H1 (cell line): ENCODE data around the gene MYL6B. TPM values are rescaled to one million over a fixed set of nuclear protein-coding genes. Genes with fewer than 3 reads are reported as not detected.

Source experiments
- BACH1 ChIP-seq: IDR thresholded peaks from 2 replicates; pipeline ENCODE4 v1.6.1; 2012; ENCODE audit warnings: low read length, improper control_type of control experiment
- CREB1 ChIP-seq: IDR thresholded peaks from 2 replicates; pipeline ENCODE4 v1.6.1; 2012; ENCODE audit warnings: inconsistent platforms
- CTCF ChIP-seq, 3 experiments: IDR thresholded peaks; 1 replicate in 2 of 3; 2 replicates in 1 of 3; pipeline versions ENCODE4 v1.5.1 to v1.6.1; 2011; ENCODE audit warnings: low read length in 3 of 3, mild to moderate bottlenecking in 3 of 3, inconsistent platforms in 2 of 3, low read depth in 1 of 3, moderate library complexity in 1 of 3; ENCODE audit not compliant: insufficient read depth in 1 of 3; ENCODE audit errors: control extremely low read depth in 1 of 3
- EGR1 ChIP-seq: IDR thresholded peaks from 2 replicates; pipeline ENCODE4 v1.6.1; 2011; ENCODE audit warnings: low read depth, low read length, borderline replicate concordance
- GTF2F1 ChIP-seq: IDR thresholded peaks from 2 replicates; pipeline ENCODE4 v1.6.1; 2012; ENCODE audit warnings: low read depth, low read length, improper control_type of control experiment, borderline replicate concordance
- RAD21 ChIP-seq, 2 experiments: IDR thresholded peaks in 1 of 2; conservative IDR thresholded peaks in 1 of 2; 2 replicates each; pipeline ENCODE4 v1.6.1; 2011; ENCODE audit warnings: low read depth in 2 of 2, low read length in 2 of 2, improper control_type of control experiment in 1 of 2, inconsistent platforms in 1 of 2, mild to moderate bottlenecking in 1 of 2, moderate library complexity in 1 of 2
- polyA plus RNA-seq, 7 experiments: library from polyadenylated mRNA; depleted of rRNA in 3 of 7; stranded (reverse) in 5 of 7; unstranded in 2 of 7; fragments of >200 nt in 5 of 7; fragments of 200-250 nt in 2 of 7; gene quantifications; 1 replicate in 5 of 7; 2 replicates in 1 of 7; 4 replicates in 1 of 7; pipeline versions ENCODE4 v1.2.1 to v1.2.3, GENCODE V29; 2011 to 2013; ENCODE audit warnings: missing spikeins in 2 of 7, mixed read lengths in 2 of 7
- total RNA-seq: library from RNA; stranded (reverse); fragmentation: NEBNext Ultra II Directional; extraction: Animal tissue kit (Norgen Biotek cat#: 25700); gene quantifications from 2 replicates; pipeline ENCODE4 v1.2.1, GENCODE V29; 2021

MYL6B gene
- total and polyA plus RNA-seq, 2 of the 8 experiments (the other 6 are each of a cell fraction or from before 2014, with no cell fraction given): 163 to 202 TPM

GRCh38 chr12:56143870-56144269 is 8.5 kb upstream of the MYL6B start (continued):
- TF ChIP-seq CTCF (IDR thresholded peaks at IDR 0.05; ENCODE audit: control extremely low read depth in 1 of 3, insufficient read depth in 1 of 3, low read depth in 1 of 3, low read length in 3 of 3) (no peak), BACH1 (no peak), CREB1 (no peak), EGR1 (no peak), GTF2F1 (no peak), RAD21 (IDR thresholded peaks at IDR 0.05 in 1 of 2, conservative IDR thresholded peaks at IDR 0.05 in 1 of 2; ENCODE audit: low read depth in 2 of 2, low read length in 2 of 2) (no peak)
